Stimulated activated CD4-positive, alpha-beta T cell treated with anti-CD3 and anti-CD28 coated beads, Interleukin-1b, Interleukin-23, amount 100 ng/mL, for 48 hours (primary cell): ENCODE measurements around the gene ENPP4.
A peak's percentile ranks its signal among the peaks of the same experiment; 100 is the strongest.
"Not testable (repeated sequence)": the region's sequence is repeated elsewhere in the genome, so short reads cannot be mapped to it uniquely, and the experiment has no call there.

ENCODE experiments used
- DNase-seq: peaks from one replicate; pipeline ENCODE4 v3.0.0-alpha.2; 2020

The ENPP4 gene

GRCh38 chr6:46129629-46130511 is at the start of gene ENPP4:
ENPP4 (plus strand) TSS chr6:46129989; CDS start chr6:46139584, 9,595 bp downstream.
- DNase-seq: peak; percentile 90

DNA sequence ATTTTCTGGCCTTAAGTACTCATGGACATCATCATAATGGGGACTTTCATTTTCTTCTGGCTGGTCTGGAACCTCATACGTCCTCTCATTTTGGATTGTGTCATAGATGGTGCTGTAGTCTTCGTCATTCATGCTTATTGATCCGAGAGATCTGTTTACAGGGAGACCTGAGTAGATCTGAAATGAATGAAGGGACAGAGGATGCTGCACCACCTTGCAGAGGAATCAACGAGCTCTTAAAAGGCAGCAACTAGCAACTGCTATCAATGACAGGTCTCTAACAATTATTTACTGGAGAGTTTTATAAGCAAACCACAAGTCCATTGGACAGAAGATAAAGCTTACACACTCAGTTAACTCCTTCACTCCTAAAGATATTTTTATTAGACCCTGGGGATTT is 49.7 kb upstream of the ENPP4 start:
- DNase-seq: no peak

DNA sequence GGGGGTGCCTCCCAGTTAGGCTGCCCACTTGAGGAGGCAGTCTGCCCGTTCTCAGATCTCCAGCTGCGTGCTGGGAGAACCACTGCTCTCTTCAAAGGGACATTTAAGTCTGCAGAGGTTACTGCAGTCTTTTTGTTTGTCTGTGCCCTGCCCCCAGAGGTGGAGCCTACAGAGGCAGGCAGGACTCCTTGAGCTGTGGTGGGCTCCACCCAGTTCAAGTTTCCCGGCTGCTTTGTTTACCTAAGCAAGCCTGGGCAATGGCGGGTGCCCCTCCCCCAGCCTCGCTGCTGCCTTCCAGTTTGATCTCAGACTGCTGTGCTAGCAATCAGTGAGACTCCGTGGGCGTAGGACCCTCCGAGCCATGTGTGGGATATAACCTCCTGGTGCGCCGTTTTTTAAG is 44.1 kb upstream of the ENPP4 start:
- DNase-seq: not testable (repeated sequence)

- peak; percentile 56 for DNase-seq
Measured at GRCh38 chr6:46090115-46091079, 39.4 kb upstream of the ENPP4 start.

DNA sequence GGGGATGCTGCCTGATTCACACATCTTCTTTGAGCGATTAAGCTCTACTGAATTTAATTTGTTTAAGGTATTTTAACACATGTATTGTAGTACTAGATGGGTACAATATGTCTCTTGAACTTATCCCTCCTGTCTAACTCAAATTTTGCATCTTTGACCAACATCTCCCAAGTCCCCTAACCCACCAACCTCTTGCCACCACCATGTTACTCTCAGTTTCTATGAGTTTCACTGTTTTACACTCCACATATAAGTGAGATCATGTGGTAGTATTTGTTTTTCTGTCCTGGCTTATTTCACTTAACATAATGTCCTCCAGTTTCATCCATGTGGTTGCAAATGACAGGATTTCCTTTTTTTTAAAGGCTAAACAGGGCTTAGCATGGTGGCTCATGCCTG is 38.7 kb upstream of the ENPP4 start:
- DNase-seq: no peak

DNA sequence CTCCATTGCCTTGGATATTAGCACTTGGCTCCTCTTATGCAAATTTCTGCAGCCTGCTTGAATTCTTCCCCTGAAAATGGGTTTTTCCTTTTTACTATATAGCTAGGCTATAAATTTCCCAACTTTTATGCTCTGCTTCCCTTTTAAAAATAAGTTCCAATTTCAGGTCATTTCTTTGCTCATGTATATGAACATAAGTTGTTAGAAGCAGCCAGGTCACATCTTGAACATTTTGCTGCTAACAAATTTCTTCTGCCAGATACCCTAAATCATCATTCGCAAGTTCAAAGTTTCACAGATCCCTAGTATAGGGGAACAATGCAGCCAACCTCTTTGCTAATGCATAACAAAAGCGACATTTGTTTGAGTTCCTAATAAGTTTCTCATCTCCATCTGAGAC is 34.5 kb upstream of the ENPP4 start:
- DNase-seq: no peak

DNA sequence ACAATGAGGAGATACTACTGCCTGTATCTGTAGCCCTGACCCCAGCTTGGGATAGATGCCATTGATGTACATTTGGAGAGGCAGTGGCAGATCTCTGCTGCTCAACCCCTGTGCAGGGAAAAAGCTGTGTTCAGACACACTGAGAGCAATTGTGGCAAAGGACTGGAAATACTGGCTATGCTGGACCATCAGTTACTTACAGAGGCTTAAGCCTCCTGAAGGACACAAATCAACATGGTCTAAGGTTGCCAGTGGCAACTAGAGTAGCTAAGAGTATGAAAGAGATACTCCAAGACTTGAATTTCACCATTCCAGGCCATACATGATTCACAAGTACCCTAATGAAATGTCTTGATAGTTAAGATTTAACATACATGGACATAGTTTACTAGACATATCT is 32.4 kb upstream of the ENPP4 start:
- no peak for DNase-seq

DNA sequence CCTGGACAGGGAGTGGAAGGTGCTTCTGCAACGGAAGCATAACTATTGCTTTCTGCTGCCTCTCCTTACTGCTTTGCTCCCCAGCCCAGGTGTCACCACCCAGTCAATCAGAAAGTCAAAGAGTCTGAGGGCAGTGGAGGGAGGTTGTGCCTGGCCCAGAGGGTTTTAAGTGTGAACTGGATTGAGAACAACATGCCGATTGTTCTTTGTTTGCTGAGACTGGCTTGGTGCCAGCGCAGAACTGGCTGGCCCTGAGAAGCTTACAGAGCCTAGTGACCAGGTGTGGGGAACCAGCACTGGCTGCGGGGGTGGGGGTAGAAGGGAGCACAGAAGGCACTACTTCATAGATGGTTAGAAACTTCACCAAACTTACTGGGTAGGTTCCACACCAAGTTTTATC is 31.1 kb upstream of the ENPP4 start:
- DNase-seq: no peak

DNA sequence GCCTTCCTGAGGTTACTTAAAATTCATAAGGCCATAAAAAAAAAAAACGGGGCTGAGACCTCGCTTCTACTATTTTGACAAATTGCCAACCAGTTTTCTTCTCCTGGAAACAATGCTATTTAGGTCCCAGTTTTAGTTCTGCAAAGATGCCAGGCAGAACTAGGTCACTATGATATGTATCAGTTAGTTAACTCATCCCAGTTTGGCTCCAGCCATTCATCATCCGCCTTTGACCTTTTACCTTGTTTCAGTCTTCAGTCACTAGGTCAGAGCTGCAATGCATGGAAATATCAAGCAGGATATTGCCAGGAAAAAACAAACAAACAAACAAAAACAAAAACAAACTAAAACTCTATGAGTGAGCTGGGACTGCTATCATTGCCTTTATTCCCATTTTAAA is 29.8 kb upstream of the ENPP4 start:
- DNase-seq: no peak

DNA sequence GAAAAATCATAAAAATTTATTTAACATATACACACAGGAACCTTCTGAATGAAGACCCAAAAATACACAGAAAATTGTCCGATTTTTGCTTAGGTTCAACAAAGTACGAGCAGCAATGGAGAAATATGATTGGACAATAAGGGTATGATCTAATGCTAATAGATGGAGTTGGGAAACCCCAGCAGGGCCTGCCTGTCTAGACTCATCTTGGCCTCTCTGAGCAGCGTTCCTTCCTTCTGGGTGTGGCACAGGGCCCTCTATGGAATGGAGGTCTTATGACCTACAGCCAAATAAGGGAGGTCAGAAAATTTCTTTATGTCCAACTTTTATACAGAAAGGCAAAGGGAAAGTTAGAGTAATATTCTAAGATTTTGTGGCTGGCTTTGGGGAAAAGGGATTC is 27.7 kb upstream of the ENPP4 start:
- no peak for DNase-seq

GRCh38 chr6:46103441-46104115 is 26.2 kb upstream of the ENPP4 start:
- DNase-seq: no peak

DNA sequence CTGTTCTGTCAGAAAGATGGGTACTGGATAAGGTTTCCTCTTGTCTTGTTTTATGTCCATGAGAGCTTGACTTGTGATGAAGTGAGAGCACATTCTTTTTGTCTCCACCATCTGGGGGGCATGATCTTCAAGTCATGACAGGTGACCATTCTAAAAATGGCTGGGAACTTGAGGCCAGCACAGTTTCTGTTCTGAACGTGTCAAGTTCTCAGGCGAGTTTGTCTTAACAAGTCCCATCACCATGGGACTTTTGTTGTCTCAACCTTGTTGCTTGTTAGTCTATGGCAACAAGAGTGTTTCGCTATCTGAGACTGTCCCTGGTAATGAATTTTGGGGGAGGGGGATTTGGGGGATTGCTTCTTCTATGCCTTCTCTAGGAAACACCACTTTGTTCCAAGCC is 25.6 kb upstream of the ENPP4 start:
- no peak for DNase-seq

DNA sequence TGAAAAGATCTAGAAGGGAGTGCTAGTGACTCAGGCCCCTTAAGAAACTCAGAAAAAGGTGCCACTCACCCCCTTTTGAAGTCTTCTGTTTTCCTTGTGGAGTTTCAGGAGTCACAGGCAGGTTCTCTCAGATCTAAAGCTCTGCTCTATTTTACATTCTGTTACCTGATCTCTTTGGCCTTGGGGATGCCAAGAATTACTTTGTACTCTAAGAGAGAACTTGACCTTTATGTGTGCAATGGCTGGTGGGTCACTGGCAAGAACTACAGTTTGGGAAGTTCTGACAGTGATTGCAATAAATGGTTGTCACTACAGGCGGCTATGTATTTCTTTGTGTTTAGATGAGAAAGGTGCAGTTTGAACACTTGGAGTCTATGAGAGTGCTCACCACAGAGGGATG is 24.2 kb upstream of the ENPP4 start:
- DNase-seq: no peak

DNA sequence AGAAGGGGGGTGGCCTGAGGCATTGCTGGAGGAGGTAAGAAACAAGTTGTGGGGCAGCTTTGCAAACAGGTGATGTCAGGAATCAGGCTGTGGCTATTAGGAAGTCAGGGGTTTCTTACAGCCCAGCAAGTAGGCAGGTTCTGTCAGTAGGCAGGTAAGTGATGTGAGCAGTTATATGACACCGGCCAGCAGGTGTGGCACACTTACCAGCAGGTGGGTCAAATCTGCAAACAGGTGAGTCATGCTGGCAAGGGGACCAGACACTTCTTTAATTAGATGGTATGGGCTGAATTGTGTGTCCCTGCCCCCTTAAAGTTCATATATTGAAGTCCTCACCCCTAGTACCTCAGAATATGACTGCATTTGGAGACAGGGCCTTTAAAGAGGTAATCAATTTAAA is 16.4 kb upstream of the ENPP4 start:
- DNase-seq: no peak

- DNase-seq: no peak
Measured at GRCh38 chr6:46115634-46116033, 14.2 kb upstream of the ENPP4 start.

- no peak for DNase-seq
Measured at GRCh38 chr6:46116289-46116688, 13.5 kb upstream of the ENPP4 start.

DNA sequence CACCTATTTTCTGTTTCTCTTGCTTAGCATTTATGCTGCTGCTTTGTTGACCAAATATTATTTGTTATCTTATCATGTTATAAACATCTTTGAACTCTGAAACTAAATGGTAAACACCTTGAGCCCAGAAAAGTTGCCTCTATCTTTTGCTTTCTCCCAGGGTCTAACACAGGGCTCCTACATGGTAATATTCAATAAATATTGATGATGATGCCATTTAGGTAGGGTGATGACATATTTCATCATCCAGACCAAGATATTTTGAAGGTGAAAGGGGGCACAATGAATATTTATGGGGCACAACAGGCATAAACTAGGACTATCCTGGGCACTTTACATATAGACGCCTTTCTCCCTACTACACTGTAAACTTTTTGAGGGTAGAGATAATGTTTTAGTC is 11.6 kb upstream of the ENPP4 start:
- no peak for DNase-seq

GRCh38 chr6:46118836-46119235 is 11.0 kb upstream of the ENPP4 start:
- DNase-seq: no peak

DNA sequence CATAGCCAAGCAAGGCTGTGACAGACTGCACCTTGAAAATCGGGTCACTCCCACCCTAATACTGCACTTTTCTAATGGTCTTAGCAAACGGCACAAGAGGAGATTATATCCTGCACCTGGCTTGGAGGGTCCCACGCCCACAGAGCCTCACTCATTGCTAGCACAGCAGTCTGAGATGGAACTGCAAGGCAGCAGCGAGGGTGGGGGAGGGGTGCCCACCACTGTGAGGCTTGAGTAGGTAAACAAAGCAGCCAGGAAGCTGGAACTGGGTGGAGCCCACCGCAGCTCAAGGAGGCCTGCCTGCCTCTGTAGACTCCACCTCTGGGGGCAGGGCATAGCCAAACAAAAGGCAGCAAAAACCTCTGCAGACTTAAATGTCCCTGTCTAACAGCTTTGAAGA is 10.1 kb upstream of the ENPP4 start:
- not testable (repeated sequence) for DNase-seq

- no peak for DNase-seq
Measured at GRCh38 chr6:46128476-46128875, 1.3 kb upstream of the ENPP4 start.

GRCh38 chr6:46129291-46129628 is 529 bp upstream of the ENPP4 start:
- no peak for DNase-seq

DNA sequence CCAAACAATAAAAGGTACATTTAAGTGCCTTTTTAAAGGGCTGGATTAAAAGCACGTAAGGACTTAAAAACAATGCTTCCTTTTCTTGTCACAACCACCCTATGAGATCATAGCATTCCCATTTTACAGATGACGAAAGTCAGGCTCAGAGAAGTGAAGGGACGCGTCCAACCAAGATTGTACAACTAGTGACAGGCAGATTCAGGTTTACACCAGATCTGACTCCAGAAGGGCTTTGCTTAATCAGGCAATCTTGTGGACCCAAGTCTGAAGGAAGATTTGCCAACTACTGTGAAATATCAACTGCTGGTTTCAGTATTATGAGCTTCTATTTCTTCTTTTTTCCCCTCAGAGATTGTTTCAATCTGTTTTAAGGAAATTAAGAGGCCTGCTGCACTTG is 877 bp downstream of the ENPP4 start:
- DNase-seq: no peak

- not testable (repeated sequence) for DNase-seq
Measured at GRCh38 chr6:46131291-46131690, 1.5 kb downstream of the ENPP4 start.
